HCT116 (cell line): ENCODE results near the gene TJP3.

Experiments
- CEBPB ChIP-seq: IDR thresholded peaks from 2 replicates; pipeline ENCODE4 v1.6.1; 2012; ENCODE audit warnings: low read depth
- POLR2A ChIP-seq: IDR thresholded peaks from 2 replicates; pipeline ENCODE4 v1.7.0; 2011; ENCODE audit warnings: borderline replicate concordance; ENCODE audit not compliant: insufficient read depth, insufficient read length; ENCODE audit errors: extremely low read depth
- TF ChIP-seq, protein P1 (sequence below), 3 experiments: fragments of 200-600 bp in 1 of 3; sonication (generic) in 1 of 3; IDR thresholded peaks in 2 of 3; conservative IDR thresholded peaks in 1 of 3; 2 replicates each; pipeline ENCODE4 v1.5.1; 2012 to 2017; ENCODE audit warnings: low read depth in 2 of 3, low read length in 2 of 3, antibody characterized with exemption in 1 of 3, borderline replicate concordance in 1 of 3, control low read depth in 1 of 3, mild to moderate bottlenecking in 1 of 3, mixed read lengths in 1 of 3, mixed run types in 1 of 3, moderate library complexity in 1 of 3; ENCODE audit not compliant: insufficient read depth in 1 of 3

DNA sequence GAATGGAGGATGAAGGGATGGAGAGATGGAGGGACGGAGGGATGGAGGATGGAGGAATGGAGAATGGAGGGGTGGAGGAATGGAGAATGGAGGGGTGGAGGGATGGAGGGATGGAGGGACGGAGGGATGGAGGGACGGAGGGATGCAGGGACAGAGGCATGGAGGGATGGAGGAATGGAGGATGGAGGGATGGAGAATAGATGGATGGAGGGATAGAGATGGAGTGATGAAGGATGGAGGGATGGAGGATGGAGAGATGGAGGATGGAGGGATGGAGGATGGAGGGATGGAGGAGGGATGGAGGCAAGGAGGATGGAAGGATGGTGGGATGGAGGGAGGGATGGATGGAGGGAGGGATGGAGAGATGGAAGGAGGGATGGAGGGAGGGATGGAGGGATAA is 30.0 kb upstream of the TJP3 start:
- TF ChIP-seq, protein P1, sequence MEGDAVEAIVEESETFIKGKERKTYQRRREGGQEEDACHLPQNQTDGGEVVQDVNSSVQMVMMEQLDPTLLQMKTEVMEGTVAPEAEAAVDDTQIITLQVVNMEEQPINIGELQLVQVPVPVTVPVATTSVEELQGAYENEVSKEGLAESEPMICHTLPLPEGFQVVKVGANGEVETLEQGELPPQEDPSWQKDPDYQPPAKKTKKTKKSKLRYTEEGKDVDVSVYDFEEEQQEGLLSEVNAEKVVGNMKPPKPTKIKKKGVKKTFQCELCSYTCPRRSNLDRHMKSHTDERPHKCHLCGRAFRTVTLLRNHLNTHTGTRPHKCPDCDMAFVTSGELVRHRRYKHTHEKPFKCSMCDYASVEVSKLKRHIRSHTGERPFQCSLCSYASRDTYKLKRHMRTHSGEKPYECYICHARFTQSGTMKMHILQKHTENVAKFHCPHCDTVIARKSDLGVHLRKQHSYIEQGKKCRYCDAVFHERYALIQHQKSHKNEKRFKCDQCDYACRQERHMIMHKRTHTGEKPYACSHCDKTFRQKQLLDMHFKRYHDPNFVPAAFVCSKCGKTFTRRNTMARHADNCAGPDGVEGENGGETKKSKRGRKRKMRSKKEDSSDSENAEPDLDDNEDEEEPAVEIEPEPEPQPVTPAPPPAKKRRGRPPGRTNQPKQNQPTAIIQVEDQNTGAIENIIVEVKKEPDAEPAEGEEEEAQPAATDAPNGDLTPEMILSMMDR (IDR thresholded peaks at IDR 0.05 in 2 of 3, conservative IDR thresholded peaks at IDR 0.05 in 1 of 3; ENCODE audit: borderline replicate concordance in 1 of 3, insufficient read depth in 1 of 3, low read depth in 2 of 3, low read length in 2 of 3): no peak
- TF ChIP-seq POLR2A: no peak
- TF ChIP-seq CEBPB: no peak
